T follicular helper cell (primary cell): Measurements from ENCODE around the gene DUSP15.
"Not testable (repeated sequence)": the region's sequence is repeated elsewhere in the genome, so short reads cannot be mapped to it uniquely, and the experiment has no call there.

ENCODE experiments used
- DNase-seq: peaks from one replicate; pipeline ENCODE4 v3.0.0-alpha.2; 2020; ENCODE audit warnings: low read depth
- total RNA-seq, 2 experiments: gene quantifications; one replicate each; lab custom pipeline; 2026; lab: John Stamatoyannopoulos, UW

DUSP15 gene
- 0 reads per million in 2 experiments for total RNA-seq

DNA sequence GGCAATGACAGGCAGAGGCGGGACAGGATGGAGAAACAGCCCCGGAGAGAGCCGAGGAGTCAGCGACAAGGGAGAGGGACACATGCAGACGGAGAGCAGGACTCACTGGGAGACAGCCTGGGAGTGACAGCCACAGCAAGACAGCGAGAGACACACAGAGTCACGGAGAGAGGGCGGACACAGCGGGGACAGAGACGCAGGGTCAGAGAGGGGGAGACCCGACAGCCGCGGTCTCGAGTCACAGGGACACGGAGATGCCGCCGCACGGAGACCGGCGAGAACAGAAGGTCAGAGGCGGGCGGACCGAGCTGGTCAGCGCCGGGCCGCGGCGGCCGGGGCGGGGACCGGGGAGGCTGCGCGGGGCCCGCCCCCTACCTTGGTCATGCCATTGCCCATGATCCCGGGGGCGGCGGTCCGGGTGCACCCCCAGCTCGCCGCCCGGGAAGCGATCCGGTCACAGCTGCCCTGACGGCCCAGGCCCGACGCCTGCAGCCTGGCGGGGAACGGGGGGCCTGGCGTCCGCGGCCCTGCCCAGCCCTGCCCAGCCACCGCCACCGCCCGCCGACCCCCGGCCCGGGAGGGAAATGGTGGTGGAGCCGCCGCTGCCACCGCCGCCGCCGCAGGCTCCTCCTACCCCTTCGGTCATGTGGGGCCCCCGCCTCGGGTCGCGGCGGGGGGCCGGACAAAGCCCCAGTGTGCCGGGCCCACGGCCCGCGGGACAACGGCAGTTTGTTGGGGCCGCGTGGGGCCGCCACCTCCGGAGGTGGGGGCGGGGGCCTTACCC is at the start of gene DUSP15, which contains the start of gene TTLL9:
DUSP15 (minus strand) TSS at position 586 of the 784 bp plus-strand sequence; CDS start at position 396, 190 bp downstream.
TTLL9 (plus strand) TSS at position 693 of the 784 bp plus-strand sequence. CDS start 493 bp downstream, outside the sequence.
- no peak for DNase-seq

GRCh38 chr20:31919410-31920155 is 49.3 kb upstream of the DUSP15 start:
- no peak for DNase-seq

GRCh38 chr20:31918466-31919105 is 48.3 kb upstream of the DUSP15 start:
- DNase-seq = no peak

- not testable (repeated sequence) for DNase-seq
Measured at GRCh38 chr20:31917962-31918412, 47.7 kb upstream of the DUSP15 start.

GRCh38 chr20:31916708-31917107 is 46.4 kb upstream of the DUSP15 start:
- no peak for DNase-seq

- DNase-seq = no peak
Measured at GRCh38 chr20:31915491-31916280, 45.4 kb upstream of the DUSP15 start.

DNA sequence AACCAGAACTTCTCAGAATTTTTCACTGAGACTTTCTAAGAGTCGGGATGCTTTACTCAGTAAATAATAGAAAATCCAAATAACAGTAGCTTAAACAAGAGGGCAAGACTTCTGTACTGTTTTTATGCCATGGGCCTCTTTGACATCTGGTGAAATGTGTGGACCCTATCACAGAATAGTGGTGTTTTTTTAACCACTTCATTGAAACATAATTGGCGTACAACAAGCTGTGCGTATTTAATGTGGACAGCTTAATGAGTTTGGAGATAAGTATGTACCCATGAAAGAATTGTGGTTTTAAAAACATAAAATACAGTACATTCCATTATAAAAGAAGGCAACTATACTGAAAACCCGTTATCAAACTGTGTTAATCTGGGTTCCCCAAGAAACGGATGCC is 43.8 kb upstream of the DUSP15 start:
- no peak for DNase-seq

DNA sequence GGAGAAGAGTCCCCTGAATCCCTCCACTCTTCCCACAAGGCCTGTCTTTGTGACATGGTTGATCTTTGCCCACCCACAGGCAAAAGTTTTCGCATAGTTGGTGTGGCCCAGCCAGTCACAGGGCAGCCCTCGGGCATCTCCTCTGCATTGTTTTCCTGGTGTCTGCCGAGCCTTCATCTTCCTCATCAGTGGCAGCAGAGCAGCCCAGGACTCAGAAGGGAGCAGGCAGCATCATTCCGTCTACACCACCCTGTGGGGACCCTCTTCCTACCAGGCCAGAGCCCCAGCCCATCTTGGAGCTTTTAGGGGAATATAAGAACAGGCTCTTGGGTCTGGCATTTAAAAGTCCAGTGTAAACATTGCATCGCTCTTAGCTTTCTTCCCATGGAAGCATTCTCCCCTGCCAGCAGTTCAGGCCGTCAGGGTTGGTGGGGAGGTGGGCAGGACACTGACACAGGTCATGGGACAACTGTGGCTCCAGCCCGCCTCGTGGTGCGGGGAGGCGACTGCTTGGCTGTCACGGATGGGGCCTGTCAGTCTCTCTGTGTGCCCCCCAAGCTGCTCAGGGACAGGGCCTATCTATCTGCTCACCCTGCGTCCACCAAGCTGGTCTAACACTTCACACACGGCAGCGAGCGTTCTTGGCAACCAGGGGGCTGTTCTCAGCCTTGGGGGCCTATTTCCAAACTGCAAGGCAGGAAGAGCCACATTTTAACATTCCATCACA is 43.3 kb upstream of the DUSP15 start:
- no peak for DNase-seq

DNA sequence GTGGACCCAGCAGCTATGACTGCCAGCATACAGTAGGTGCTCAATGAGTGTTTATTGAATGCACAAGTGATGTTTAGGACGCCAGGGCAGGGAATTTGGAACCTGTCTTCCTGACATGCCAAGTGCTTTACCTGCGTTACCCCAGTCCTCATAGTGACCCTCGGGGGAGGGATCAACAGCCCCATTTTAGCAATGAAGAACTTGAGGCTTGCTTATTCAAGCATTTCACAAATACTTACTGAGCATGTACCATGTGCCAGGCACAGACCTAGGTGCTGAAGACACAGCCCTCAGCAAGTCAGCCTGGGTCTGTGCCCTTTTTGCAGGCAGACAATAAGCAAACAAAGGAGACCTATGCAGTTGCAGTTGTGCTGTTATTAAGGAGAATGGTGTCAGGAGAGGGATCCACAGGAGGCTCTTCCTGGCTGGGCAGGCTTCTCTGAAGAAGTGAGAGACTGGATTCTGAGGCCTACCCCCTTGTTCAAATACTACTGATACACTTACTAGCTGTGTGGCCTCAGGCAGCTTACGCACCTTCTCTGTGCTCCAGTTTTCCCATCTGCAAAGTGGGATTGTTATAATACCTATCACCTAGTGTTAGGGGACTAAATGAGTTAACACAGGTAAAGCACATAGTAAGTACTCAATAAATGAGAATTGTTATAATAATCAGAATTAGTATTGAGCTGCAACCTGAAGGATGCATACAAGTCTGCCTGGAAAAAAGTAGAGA is 39.9 kb upstream of the DUSP15 start:
- no peak for DNase-seq

DNA sequence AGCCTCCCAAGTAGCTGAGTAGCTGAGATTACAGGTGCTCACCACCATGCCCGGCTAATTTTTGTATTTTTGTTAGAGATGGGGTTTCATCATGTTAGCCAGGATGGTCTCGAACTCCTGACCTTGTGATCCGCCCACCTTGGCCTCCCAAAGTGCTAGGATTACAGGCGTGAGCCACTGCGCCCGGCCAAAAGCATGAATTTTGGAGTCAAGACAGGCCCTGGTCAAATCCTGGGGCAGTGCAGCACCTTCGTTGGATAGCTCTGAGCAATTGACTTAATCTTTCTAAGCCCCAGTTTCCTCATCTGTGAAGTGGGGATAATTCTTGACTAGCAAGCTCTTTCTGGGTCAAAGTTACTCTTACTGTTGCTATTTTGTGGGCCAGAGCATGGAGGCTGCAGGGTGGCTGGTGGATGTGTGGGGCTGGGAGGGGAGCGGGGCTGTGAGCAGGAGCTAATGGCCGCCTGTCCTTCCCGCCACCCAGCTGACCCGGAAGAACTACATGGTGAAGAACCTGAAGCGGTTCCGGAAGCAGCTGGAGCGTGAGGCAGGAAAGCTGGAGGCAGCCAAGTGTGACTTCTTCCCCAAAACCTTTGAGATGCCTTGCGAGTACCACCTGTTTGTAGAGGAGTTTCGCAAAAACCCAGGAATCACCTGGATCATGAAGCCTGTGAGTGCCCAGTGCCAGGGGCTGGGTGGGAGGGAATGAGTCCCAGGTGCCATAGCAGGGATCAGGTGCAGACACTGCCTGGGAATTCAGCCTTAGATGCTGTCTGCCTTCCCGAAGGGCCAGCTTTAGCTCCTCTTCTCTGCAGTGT is 39.1 kb upstream of the DUSP15 start:
- no peak for DNase-seq

DNA sequence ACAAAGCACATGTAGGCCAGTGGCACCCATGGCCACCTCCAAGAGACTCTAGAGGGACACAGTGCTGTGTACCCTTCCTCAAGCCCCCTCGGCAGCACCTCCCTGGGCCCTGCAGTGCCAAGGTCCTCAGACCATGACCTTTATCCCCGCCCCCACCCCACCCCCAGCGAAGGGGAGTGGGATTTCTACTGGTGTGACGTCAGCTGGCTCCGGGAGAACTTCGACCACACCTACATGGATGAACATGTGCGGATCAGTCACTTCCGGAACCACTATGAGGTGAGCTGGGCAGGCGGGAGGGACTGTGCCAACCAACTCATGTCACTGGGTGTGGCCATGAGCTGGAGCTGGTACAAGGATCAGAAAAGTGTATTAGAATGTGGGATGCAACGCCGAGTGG is 38.1 kb upstream of the DUSP15 start:
- DNase-seq = no peak

GRCh38 chr20:31908016-31908415 is 37.7 kb upstream of the DUSP15 start:
- DNase-seq = no peak

DNA sequence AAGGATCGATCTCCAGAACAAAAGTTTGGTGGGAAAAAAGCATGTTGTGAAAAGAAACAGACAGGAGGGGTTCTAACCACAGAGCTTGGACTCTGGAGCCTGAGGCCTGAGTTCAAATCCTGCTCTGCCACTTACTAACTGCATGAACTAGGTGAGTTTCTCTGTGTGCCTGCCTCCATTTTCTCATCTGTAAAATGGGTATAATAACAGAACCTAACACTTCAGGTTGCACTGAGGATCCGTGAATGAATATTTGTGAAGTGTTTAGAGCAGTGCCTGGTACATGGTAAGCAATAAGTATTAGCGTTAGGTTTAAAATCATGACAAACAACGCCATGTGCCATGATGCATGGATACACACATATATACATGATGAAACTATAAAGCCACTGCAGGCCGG is 36.7 kb upstream of the DUSP15 start:
- no peak for DNase-seq

DNA sequence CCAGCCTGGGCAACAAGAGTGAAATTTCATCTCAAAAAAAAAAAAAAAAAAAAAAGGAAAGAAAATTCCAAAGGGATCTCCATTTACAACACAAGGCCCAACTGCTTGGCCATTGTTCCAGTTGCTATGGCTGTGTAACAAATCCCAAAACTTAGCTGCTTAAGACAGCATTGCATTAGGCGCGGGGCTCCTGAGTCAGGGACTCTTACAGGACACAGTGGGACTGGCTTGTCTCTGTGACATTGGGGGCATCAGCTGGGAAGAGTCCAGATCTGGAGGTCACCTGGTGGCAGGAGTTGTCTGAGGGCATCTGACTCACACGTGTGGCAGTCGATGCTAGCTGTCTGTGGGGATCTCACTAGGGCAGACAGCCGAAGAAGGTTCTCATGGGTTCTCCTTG is 35.7 kb upstream of the DUSP15 start:
- DNase-seq = no peak

DNA sequence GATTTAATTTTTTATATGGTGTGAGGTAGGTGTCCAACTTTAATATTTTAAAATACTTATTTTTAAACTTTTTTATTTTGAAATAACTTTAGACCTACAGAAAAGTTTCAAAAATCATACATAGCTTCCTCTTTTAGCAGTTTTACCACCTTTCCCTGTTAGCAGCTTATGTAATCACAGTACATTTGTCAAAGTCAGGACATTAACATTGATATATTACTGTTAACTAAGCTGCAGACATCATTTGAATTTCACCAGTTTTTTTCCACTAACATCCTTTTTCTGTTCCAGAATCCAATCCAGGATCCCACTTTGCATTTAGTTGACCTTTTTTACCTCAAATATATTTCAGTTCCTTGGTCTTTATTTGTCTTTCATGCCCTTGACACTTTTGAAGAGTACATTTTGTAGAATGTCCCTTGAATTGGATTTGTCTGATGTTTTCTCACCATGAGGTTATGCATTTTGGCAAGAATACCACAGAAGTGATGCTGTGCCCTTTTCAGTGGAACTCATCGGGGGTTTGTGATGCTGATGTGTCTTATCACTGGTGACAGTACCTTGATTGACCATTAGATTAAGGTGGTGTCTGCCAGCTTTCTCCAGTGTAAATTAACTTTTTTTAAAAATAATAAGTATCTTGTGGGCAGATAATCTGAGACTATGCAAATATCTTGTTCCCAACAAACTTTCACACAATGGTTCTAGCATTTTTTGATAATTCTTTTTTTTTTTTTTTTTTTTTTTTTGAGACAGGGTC is 33.5 kb upstream of the DUSP15 start:
- DNase-seq = no peak

GRCh38 chr20:31901615-31902014 is 31.3 kb upstream of the DUSP15 start:
- DNase-seq = no peak

- no peak for DNase-seq
Measured at GRCh38 chr20:31897541-31897940, 27.2 kb upstream of the DUSP15 start.

- no peak for DNase-seq
Measured at GRCh38 chr20:31896049-31896448, 25.7 kb upstream of the DUSP15 start.
